T-cell (primary cell): ENCODE results near the gene PTGER2. TPM values are rescaled to one million over a fixed set of nuclear protein-coding genes. Genes with fewer than 3 reads are reported as not detected.
A peak's percentile ranks its signal among the peaks of the same experiment; 100 is the strongest.

Experiments
- ATAC-seq, 4 experiments: fragments of 200-7000 bp in 3 of 4; fragments of 150-1000 bp in 1 of 4; cut with Tn5 transposase; replicated peaks in 1 of 4; 1 replicate in 3 of 4; 2 replicates in 1 of 4; pipeline ENCODE4 v1.10.0; 2021; ENCODE audit warnings: moderate library complexity in 3 of 4, mild to moderate bottlenecking in 2 of 4, moderate number of reproducible peaks in 1 of 4
- CTCF ChIA-PET, 2 donors: fragments of 300-600 bp; sonication (Branson Sonifier 250); formaldehyde crosslinking; loops; one replicate each; lab custom pipeline; 2022; ENCODE audit warnings: antibody characterized with exemption in 2 of 2; lab: Charles Lee
- POLR2A ChIA-PET, 2 donors: fragments of 300-600 bp; sonication (Branson Sonifier 250); formaldehyde crosslinking; loops; one replicate each; lab custom pipeline; 2022; ENCODE audit warnings: antibody characterized with exemption in 2 of 2; lab: Charles Lee
- DNase-seq, 35 experiments: peaks; one replicate each; pipeline versions ENCODE4 v3.0.0 to v3.0.0-alpha.2; 2013 to 2023
- H3K27ac ChIP-seq: one replicate; pipeline ENCODE4 v1.5.1; 2013; ENCODE audit warnings: low read length
- H3K27me3 ChIP-seq, 2 experiments: replicated peaks in 1 of 2; 1 replicate in 1 of 2; 2 replicates in 1 of 2; pipeline versions ENCODE4 v1.6.1 to v1.7.0; 2013; ENCODE audit warnings: low read length in 1 of 2, mixed read lengths in 1 of 2; ENCODE audit not compliant: control insufficient read depth in 2 of 2, insufficient read depth in 2 of 2; ENCODE audit errors: extremely low read depth in 1 of 2
- H3K36me3 ChIP-seq, 2 donors: 1 replicate in 1 of 2; 2 replicates in 1 of 2; pipeline versions ENCODE4 v1.6.1 to v1.7.0; 2013; ENCODE audit warnings: low read length in 1 of 2; ENCODE audit not compliant: control insufficient read depth in 2 of 2, insufficient read depth in 1 of 2; ENCODE audit errors: extremely low read depth in 1 of 2
- H3K4me1 ChIP-seq, 2 experiments: 1 replicate in 1 of 2; 2 replicates in 1 of 2; pipeline versions ENCODE4 v1.6.1 to v1.7.0; 2013; ENCODE audit warnings: low read length in 2 of 2, mixed read lengths in 1 of 2; ENCODE audit not compliant: insufficient read depth in 2 of 2, control insufficient read depth in 1 of 2; ENCODE audit errors: extremely low read depth in 1 of 2
- H3K4me3 ChIP-seq, 2 donors: 1 replicate in 1 of 2; 2 replicates in 1 of 2; pipeline versions ENCODE4 v1.5.1 to v1.7.0; 2013; ENCODE audit warnings: mild to moderate bottlenecking in 2 of 2, low read length in 1 of 2, moderate library complexity in 1 of 2; ENCODE audit not compliant: control insufficient read depth in 1 of 2; ENCODE audit errors: extremely low read depth in 1 of 2
- H3K9me3 ChIP-seq: 2 replicates; pipeline ENCODE4 v1.7.0; 2013
- H3K27ac Mint-ChIP-seq, 2 donors: one replicate each; pipeline ENCODE4 v1.8.0; 2020 to 2021; ENCODE audit warnings: mild to moderate bottlenecking in 2 of 2, mixed read lengths in 2 of 2
- H3K27me3 Mint-ChIP-seq, 2 donors: one replicate each; pipeline ENCODE4 v1.8.0; 2021 to 2022; ENCODE audit warnings: mixed read lengths in 2 of 2
- H3K36me3 Mint-ChIP-seq: one replicate; pipeline ENCODE4 v1.8.0; 2021; ENCODE audit warnings: mixed read lengths
- H3K4me1 Mint-ChIP-seq, 3 donors: one replicate each; pipeline ENCODE4 v1.8.0; 2020 to 2022; ENCODE audit warnings: mixed read lengths in 3 of 3, mild to moderate bottlenecking in 1 of 3
- H3K4me3 Mint-ChIP-seq, 3 donors: one replicate each; pipeline ENCODE4 v1.8.0; 2020 to 2022; ENCODE audit warnings: mild to moderate bottlenecking in 3 of 3, mixed read lengths in 3 of 3, moderate library complexity in 3 of 3
- H3K9me3 Mint-ChIP-seq, 3 donors: one replicate each; pipeline ENCODE4 v1.8.0; 2020 to 2022; ENCODE audit warnings: mixed read lengths in 3 of 3
- WGBS: methylation state at CpG from one replicate; pipeline ENCODE4 v1.1.5; 2013; ENCODE audit warnings: missing lambda C conversion rate; ENCODE audit not compliant: insufficient coverage; 5-methylcytosine and 5-hydroxymethylcytosine counted together
- total RNA-seq, 35 experiments: library from RNA in 6 of 35; stranded (reverse) in 6 of 35; fragments of 120-200 nt in 1 of 35; gene quantifications; one replicate each; pipeline versions ENCODE4 v1.2.1 to v1.2.4 and lab custom pipeline; 2013 to 2026

The PTGER2 gene
- total RNA-seq, 5 donors from 2014 or later (not counting 1 experiment from before 2014, with no cell fraction given) = 38.8 to 68.0 (median 54.7) TPM

GRCh38 chr14:52355526-52355925 lies 41.4 kb downstream of the PTGER2 start:
- CTCF ChIA-PET = no interaction called here
- H3K27ac ChIP-seq = no peak overlapping the region
- H3K9me3 Mint-ChIP-seq = peaks cover 0 to 3% (median 0%) of the 10 kb centered on the region in 3 donors

GRCh38 chr14:52356025-52356424 lies 41.9 kb downstream of the PTGER2 start:
- Histone ChIP-seq H3K36me3 (no peaks in the 10 kb centered on the region), H3K27me3 (no peaks in the 10 kb centered on the region), H3K27ac (no peak overlapping the region), H3K4me3 (no peak overlapping the region), H3K4me1 (peaks cover 28% of the 10 kb centered on the region in 2 experiments), H3K9me3 (no peaks in the 10 kb centered on the region)
- Mint-ChIP-seq H3K27ac (peak overlapping the region in 1 of 2 donors; percentile 39), H3K4me3 (peak overlapping the region in 1 of 3 donors; percentile 53), H3K36me3 (no peaks in the 10 kb centered on the region), H3K27me3 (no peaks in the 10 kb centered on the region), H3K9me3 (peaks cover 0 to 3% (median 0%) of the 10 kb centered on the region in 3 donors), H3K4me1 (peaks cover 49 to 59% (median 56%) of the 10 kb centered on the region in 3 donors)
- POLR2A ChIA-PET = no interaction called here
- no peak for ATAC-seq
- DNase-seq = no peak
- CTCF ChIA-PET = no interaction called here
- 90% methylated on average over 2 of the region's 3 CpGs for WGBS

More at GRCh38 chr14:52355526-52355925, 41.4 kb downstream of the PTGER2 start:
- no peak for DNase-seq
- H3K4me1 Mint-ChIP-seq = peaks cover 54 to 61% (median 58%) of the 10 kb centered on the region in 3 donors
- peaks cover 33% of the 10 kb centered on the region in 2 experiments for H3K4me1 ChIP-seq
- WGBS = 78% methylated on average over 3 of the region's 5 CpGs
- H3K27me3 ChIP-seq = no peaks in the 10 kb centered on the region
- H3K4me3 ChIP-seq = no peak overlapping the region
- no peaks in the 10 kb centered on the region for H3K9me3 ChIP-seq
- H3K27me3 Mint-ChIP-seq = no peaks in the 10 kb centered on the region
- H3K36me3 ChIP-seq = no peaks in the 10 kb centered on the region
- no peaks in the 10 kb centered on the region for H3K36me3 Mint-ChIP-seq
- H3K4me3 Mint-ChIP-seq = peak overlapping the region in 1 of 3 donors; percentile 53
- ATAC-seq = no peak
- H3K27ac Mint-ChIP-seq = peak overlapping the region in 1 of 2 donors; percentile 39
- POLR2A ChIA-PET = no interaction called here

GRCh38 chr14:52360831-52361230 lies 46.7 kb downstream of the PTGER2 start:
- Mint-ChIP-seq H3K4me3 (no peak overlapping the region), H3K4me1 (peaks cover 6 to 11% (median 11%) of the 10 kb centered on the region in 3 donors), H3K27ac (no peak overlapping the region), H3K36me3 (no peaks in the 10 kb centered on the region), H3K9me3 (peaks cover 0 to 2% (median 0%) of the 10 kb centered on the region in 3 donors), H3K27me3 (no peaks in the 10 kb centered on the region)
- Histone ChIP-seq H3K4me1 (peaks cover 0 to 3% of the 10 kb centered on the region in 2 experiments), H3K27me3 (no peaks in the 10 kb centered on the region), H3K4me3 (no peak overlapping the region), H3K36me3 (no peaks in the 10 kb centered on the region), H3K9me3 (no peaks in the 10 kb centered on the region), H3K27ac (no peak overlapping the region)
- no peak for ATAC-seq
- ChIA-PET POLR2A (no interaction called here), CTCF (no interaction called here)
- no CpG with 5 or more reads among the region's 4 CpGs for WGBS
- no peak for DNase-seq

GRCh38 chr14:52363041-52363704 lies 49.1 kb downstream of the PTGER2 start:
- Histone ChIP-seq H3K4me3 (no peak overlapping the region), H3K9me3 (no peaks in the 10 kb centered on the region), H3K27ac (no peak overlapping the region), H3K27me3 (no peaks in the 10 kb centered on the region), H3K4me1 (no peaks in the 10 kb centered on the region), H3K36me3 (no peaks in the 10 kb centered on the region)
- ChIA-PET POLR2A (interaction anchor here in 1 of 2 donors (0.5 kb wide), 1 partner anchor 497 kb away, joined by 3 read pairs; no protein-coding TSS in a partner anchor), CTCF (interaction anchor here (0.5 to 0.6 kb wide), 2 partner anchors 587 to 1642 kb away, joined by 3 read pairs; no protein-coding TSS in a partner anchor)
- DNase-seq = no peak
- no peaks in the 10 kb centered on the region for H3K27me3 Mint-ChIP-seq
- H3K4me1 Mint-ChIP-seq = peaks cover 2 to 8% (median 7%) of the 10 kb centered on the region in 3 donors
- no peak overlapping the region for H3K4me3 Mint-ChIP-seq
- H3K36me3 Mint-ChIP-seq = no peaks in the 10 kb centered on the region
- no peak overlapping the region for H3K27ac Mint-ChIP-seq
- ATAC-seq = no peak
- WGBS = no CpG with 5 or more reads among the region's 2 CpGs
- no peaks in the 10 kb centered on the region for H3K9me3 Mint-ChIP-seq

GRCh38 chr14:52363961-52364360 lies 49.8 kb downstream of the PTGER2 start:
- ChIA-PET POLR2A (no interaction called here), CTCF (interaction anchor here in 1 of 2 donors (0.6 kb wide), 1 partner anchor 588 kb away, joined by 3 read pairs; no protein-coding TSS in a partner anchor)

GRCh38 chr14:52365071-52365470 lies 51.0 kb downstream of the PTGER2 start:
- Histone ChIP-seq H3K27me3 (no peaks in the 10 kb centered on the region), H3K27ac (no peak overlapping the region), H3K36me3 (no peaks in the 10 kb centered on the region), H3K4me3 (no peak overlapping the region), H3K9me3 (no peaks in the 10 kb centered on the region), H3K4me1 (no peaks in the 10 kb centered on the region)
- ChIA-PET CTCF (no interaction called here), POLR2A (no interaction called here)
- no peaks in the 10 kb centered on the region for H3K9me3 Mint-ChIP-seq
- no peak overlapping the region for H3K27ac Mint-ChIP-seq
- no peak overlapping the region for H3K4me3 Mint-ChIP-seq
- no peaks in the 10 kb centered on the region for H3K27me3 Mint-ChIP-seq
- ATAC-seq (no peak), DNase-seq (no peak)
- WGBS = 100% methylated on average over 1 of the region's 1 CpG
- H3K36me3 Mint-ChIP-seq = no peaks in the 10 kb centered on the region
- peaks cover 2 to 8% (median 7%) of the 10 kb centered on the region in 3 donors for H3K4me1 Mint-ChIP-seq

More at GRCh38 chr14:52363961-52364360, 49.8 kb downstream of the PTGER2 start:
- H3K27me3 Mint-ChIP-seq = no peaks in the 10 kb centered on the region
- no peaks in the 10 kb centered on the region for H3K36me3 Mint-ChIP-seq
- no peak for ATAC-seq
- peaks cover 2 to 8% (median 7%) of the 10 kb centered on the region in 3 donors for H3K4me1 Mint-ChIP-seq
- H3K4me3 ChIP-seq = no peak overlapping the region
- no peaks in the 10 kb centered on the region for H3K9me3 Mint-ChIP-seq
- H3K4me1 ChIP-seq = no peaks in the 10 kb centered on the region
- DNase-seq = no peak
- H3K27me3 ChIP-seq = no peaks in the 10 kb centered on the region
- no peak overlapping the region for H3K27ac ChIP-seq
- no CpG with 5 or more reads among the region's 1 CpG for WGBS
- H3K27ac Mint-ChIP-seq = no peak overlapping the region
- H3K9me3 ChIP-seq = no peaks in the 10 kb centered on the region
- no peaks in the 10 kb centered on the region for H3K36me3 ChIP-seq
- no peak overlapping the region for H3K4me3 Mint-ChIP-seq
